ENCODE data around the gene SHD.

The SHD gene

DNA sequence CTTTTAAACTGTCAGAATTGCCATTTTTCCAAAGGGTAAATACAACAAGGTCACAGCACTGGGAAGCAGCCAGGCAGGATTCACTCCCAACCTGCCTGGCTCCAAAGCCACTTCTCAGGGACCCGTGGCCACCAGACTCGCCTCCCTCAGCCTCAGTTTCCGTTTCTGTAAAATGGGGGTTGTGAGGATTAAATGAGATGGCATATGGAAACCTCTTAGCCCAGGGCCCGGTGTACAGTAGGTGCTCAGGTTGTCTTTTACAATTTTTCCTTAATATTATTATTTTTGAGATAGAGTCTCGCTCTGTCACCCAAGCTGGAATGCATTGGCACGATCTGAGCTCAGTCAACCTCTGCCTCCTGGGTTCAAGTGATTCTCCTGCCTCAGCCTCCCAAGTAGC is 22.0 kb upstream of the SHD start:
- TF ChIP-seq CTCF (IDR thresholded peaks at IDR 0.05; ENCODE audit: control insufficient read depth, insufficient read depth, low read depth, low read length, missing control alignments): no peak
- DNase-seq (ENCODE audit: low read depth): no peak
- H3K4me3 ChIP-seq (ENCODE audit: control insufficient read depth, low read depth, low read length): no peak overlapping the region

DNA sequence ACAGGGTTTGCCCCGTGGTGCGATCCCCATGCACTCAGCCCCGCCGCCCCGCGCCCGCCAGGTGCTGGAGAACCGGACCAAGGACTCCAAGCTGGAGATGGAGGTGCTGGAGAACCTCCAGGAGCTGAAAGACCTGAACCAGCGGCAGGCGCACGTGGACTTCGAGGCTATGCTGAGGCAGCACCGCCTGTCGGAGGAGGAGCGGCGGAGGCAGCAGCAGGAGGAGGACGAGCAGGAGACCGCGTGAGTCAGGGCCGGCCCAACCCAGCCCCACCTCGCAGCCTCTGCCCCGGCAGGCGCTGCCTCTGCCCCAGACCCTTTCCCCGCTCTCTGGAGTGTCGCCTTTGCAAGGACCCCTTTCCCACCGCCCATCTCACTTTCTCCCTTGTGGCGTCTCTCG is 20.9 kb upstream of the SHD start:
- DNase-seq (ENCODE audit: low read depth): no peak
- no peak overlapping the region for H3K4me3 ChIP-seq (ENCODE audit: control insufficient read depth, low read depth, low read length)
- no peak for TF ChIP-seq CTCF (IDR thresholded peaks at IDR 0.05; ENCODE audit: control insufficient read depth, insufficient read depth, low read depth, low read length, missing control alignments)

- DNase-seq (ENCODE audit: low read depth): no peak
- no peak overlapping the region for H3K4me3 ChIP-seq (ENCODE audit: control insufficient read depth, low read depth, low read length)
- TF ChIP-seq CTCF (IDR thresholded peaks at IDR 0.05; ENCODE audit: control insufficient read depth, insufficient read depth, low read depth, low read length, missing control alignments): no peak
Observed at GRCh38 chr19:4260613-4261191, 18.4 kb upstream of the SHD start.

- H3K4me3 ChIP-seq (ENCODE audit: control insufficient read depth, low read depth, low read length): no peak overlapping the region
- DNase-seq (ENCODE audit: low read depth): no peak
- TF ChIP-seq CTCF (IDR thresholded peaks at IDR 0.05; ENCODE audit: control insufficient read depth, insufficient read depth, low read depth, low read length, missing control alignments): no peak
Observed at GRCh38 chr19:4264812-4265211, 14.3 kb upstream of the SHD start.

- DNase-seq (ENCODE audit: low read depth): no peak
- TF ChIP-seq CTCF (IDR thresholded peaks at IDR 0.05; ENCODE audit: control insufficient read depth, insufficient read depth, low read depth, low read length, missing control alignments): no peak
- H3K4me3 ChIP-seq (ENCODE audit: control insufficient read depth, low read depth, low read length): no peak overlapping the region
Observed at GRCh38 chr19:4266253-4267000, 12.6 kb upstream of the SHD start.

DNA sequence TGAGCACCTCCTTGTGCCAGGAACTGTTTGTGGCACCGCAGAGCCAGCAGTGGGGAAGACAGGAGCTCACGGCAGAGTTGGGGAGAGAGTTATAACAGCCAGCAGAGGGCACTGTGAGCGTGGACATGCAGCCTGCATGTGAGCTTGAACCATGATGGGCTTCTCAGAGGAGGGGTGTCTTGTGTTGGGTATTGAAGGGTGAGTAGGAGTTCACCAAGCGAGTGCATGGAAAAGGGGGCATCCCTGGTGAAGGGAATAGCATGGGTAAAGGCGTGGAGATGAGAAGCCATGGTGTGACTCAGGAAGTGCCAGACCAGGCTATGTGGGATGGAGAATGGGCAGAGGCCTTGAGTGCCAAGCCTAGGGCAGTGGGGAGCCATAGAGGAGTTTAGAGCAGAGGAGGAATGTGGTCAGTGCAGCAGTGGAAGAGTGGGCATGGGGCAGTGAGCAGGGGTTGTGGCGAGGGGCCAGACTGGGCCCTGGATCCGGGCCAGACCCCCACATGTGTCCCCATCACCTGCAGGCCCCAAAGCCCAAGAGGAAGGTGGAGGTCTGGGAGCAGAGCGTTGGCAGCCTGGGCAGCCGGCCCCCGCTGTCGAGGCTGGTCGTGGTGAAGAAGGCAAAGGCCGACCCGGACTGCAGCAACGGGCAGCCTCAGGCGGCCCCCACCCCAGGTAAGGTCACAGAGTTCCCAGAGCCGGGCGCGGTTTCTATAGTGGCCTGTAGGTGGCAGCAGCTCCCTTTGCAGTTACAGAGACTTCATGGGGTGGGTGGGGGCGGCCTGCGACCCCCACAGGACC is 11.8 kb upstream of the SHD start:
- peak; percentile 82 for TF ChIP-seq CTCF (IDR thresholded peaks at IDR 0.05; ENCODE audit: control insufficient read depth, insufficient read depth, low read depth, low read length, missing control alignments)
- no peak overlapping the region for H3K4me3 ChIP-seq (ENCODE audit: control insufficient read depth, low read depth, low read length)
- no peak for DNase-seq (ENCODE audit: low read depth)

Data from AG09309 (cell line).